ENCODE measurements around the gene NAV2. TPM values are rescaled to one million over a fixed set of nuclear protein-coding genes. Genes with fewer than 3 reads are reported as not detected.

Gene NAV2
- total RNA-seq, 1 donor from 2014 or later, result 9.6 TPM

GRCh38 chr11:19817265-19817851 lies 104.7 kb downstream of the NAV2 start:
- H3F3A ChIP-seq (ENCODE audit: low read depth), result peaks cover 14% of the 10 kb centered on the region
- DNase-seq (ENCODE audit: low spot score), result no peak
- H3K27me3 ChIP-seq, result no peaks in the 10 kb centered on the region
- H3K4me1 ChIP-seq, result peaks cover 22% of the 10 kb centered on the region
- no peak overlapping the region for H3K9ac ChIP-seq
- peak overlapping the region; percentile 49 for H3K4me2 ChIP-seq
- no peak overlapping the region for H2AFZ ChIP-seq (replicated peaks)
- H3K36me3 ChIP-seq, result no peaks in the 10 kb centered on the region
- no peaks in the 10 kb centered on the region for H4K20me1 ChIP-seq (ENCODE audit: low read depth)
- H3K27ac ChIP-seq, result no peak overlapping the region
- peaks cover 8% of the 10 kb centered on the region for H3K79me2 ChIP-seq (ENCODE audit: low read depth)
- Mint-ChIP-seq H3K4me3 (no peak overlapping the region), H3K9me3 (peaks cover 2% of the 10 kb centered on the region), H3K4me1 (peaks cover 16% of the 10 kb centered on the region), H3K27ac (peak overlapping the region; percentile 13), H3K27me3 (ENCODE audit: insufficient read depth, low read depth) (peaks cover 4% of the 10 kb centered on the region), H3K36me3 (no peaks in the 10 kb centered on the region)
- TF ChIP-seq EZH2phosphoT487 (IDR thresholded peaks at IDR 0.05), result no peak
- no peak for TF ChIP-seq EZH2 (IDR thresholded peaks at IDR 0.05)
- no peak for TF ChIP-seq CTCF (IDR thresholded peaks at IDR 0.05)
- no peaks in the 10 kb centered on the region for H3K9me3 ChIP-seq (ENCODE audit: low read depth)
- no peak overlapping the region for H3K4me3 ChIP-seq

- H3K4me1 ChIP-seq, result peaks cover 22% of the 10 kb centered on the region
- peaks cover 18% of the 10 kb centered on the region for H3K4me1 Mint-ChIP-seq
- H3K4me2 ChIP-seq, result no peak overlapping the region
- H3K27me3 ChIP-seq, result no peaks in the 10 kb centered on the region
- H3K27me3 Mint-ChIP-seq (ENCODE audit: insufficient read depth, low read depth), result peaks cover 4% of the 10 kb centered on the region
- peak overlapping the region; percentile 13 for H3K27ac Mint-ChIP-seq
- H3K79me2 ChIP-seq (ENCODE audit: low read depth), result peaks cover 8% of the 10 kb centered on the region
- H3K4me3 Mint-ChIP-seq, result no peak overlapping the region
- H3K4me3 ChIP-seq, result no peak overlapping the region
- no peak for DNase-seq (ENCODE audit: low spot score)
- H3K9me3 ChIP-seq (ENCODE audit: low read depth), result no peaks in the 10 kb centered on the region
- H3K36me3 ChIP-seq, result no peaks in the 10 kb centered on the region
- no peaks in the 10 kb centered on the region for H3K36me3 Mint-ChIP-seq
- peaks cover 14% of the 10 kb centered on the region for H3F3A ChIP-seq (ENCODE audit: low read depth)
- H3K9me3 Mint-ChIP-seq, result peaks cover 2% of the 10 kb centered on the region
- no peaks in the 10 kb centered on the region for H4K20me1 ChIP-seq (ENCODE audit: low read depth)
- H2AFZ ChIP-seq (replicated peaks), result no peak overlapping the region
- TF ChIP-seq EZH2 (IDR thresholded peaks at IDR 0.05) (no peak), EZH2phosphoT487 (IDR thresholded peaks at IDR 0.05) (no peak), CTCF (IDR thresholded peaks at IDR 0.05) (no peak)
- H3K9ac ChIP-seq, result no peak overlapping the region
- H3K27ac ChIP-seq, result no peak overlapping the region
These were observed 105.2 kb downstream of the NAV2 start for GRCh38 chr11:19817870-19818269.

- Histone ChIP-seq H3K9ac (no peak overlapping the region), H3K27ac (no peak overlapping the region), H3K36me3 (no peaks in the 10 kb centered on the region), H3K4me2 (no peak overlapping the region), H3K4me1 (peaks cover 22% of the 10 kb centered on the region), H2AFZ (replicated peaks) (no peak overlapping the region), H3K4me3 (no peak overlapping the region), H3K27me3 (no peaks in the 10 kb centered on the region), H3K9me3 (ENCODE audit: low read depth) (no peaks in the 10 kb centered on the region), H4K20me1 (ENCODE audit: low read depth) (no peaks in the 10 kb centered on the region), H3F3A (ENCODE audit: low read depth) (peaks cover 14% of the 10 kb centered on the region), H3K79me2 (ENCODE audit: low read depth) (peaks cover 8% of the 10 kb centered on the region)
- no peak for DNase-seq (ENCODE audit: low spot score)
- no peak overlapping the region for H3K4me3 Mint-ChIP-seq
- H3K36me3 Mint-ChIP-seq, result no peaks in the 10 kb centered on the region
- TF ChIP-seq EZH2phosphoT487 (IDR thresholded peaks at IDR 0.05) (no peak), EZH2 (IDR thresholded peaks at IDR 0.05) (no peak), CTCF (IDR thresholded peaks at IDR 0.05) (no peak)
- peaks cover 2% of the 10 kb centered on the region for H3K9me3 Mint-ChIP-seq
- H3K27me3 Mint-ChIP-seq (ENCODE audit: insufficient read depth, low read depth), result peaks cover 4% of the 10 kb centered on the region
- no peak overlapping the region for H3K27ac Mint-ChIP-seq
- H3K4me1 Mint-ChIP-seq, result peaks cover 18% of the 10 kb centered on the region
These were observed 106.0 kb downstream of the NAV2 start for GRCh38 chr11:19818619-19819018.

Data from neural progenitor cell (in vitro differentiated cells).